WTC11 (cell line): ENCODE measurements around the gene KIAA1328.

ENCODE experiments used
- NFE2L1 ChIP-seq: sonication (generic); formaldehyde crosslinking; IDR thresholded peaks from 2 replicates; pipeline ENCODE4 v1.8.1; 2023; ENCODE audit warnings: missing genetic modification reagents
- TF ChIP-seq, protein P1 (sequence below): sonication (generic); formaldehyde crosslinking; IDR thresholded peaks from 2 replicates; pipeline ENCODE4 v1.8.0; 2022; ENCODE audit warnings: missing genetic modification reagents
- TF ChIP-seq, protein P2 (sequence below): fragments of 200-600 bp; IDR thresholded peaks from 2 replicates; pipeline ENCODE4 v1.8.0; 2022; ENCODE audit warnings: antibody characterized with exemption
- TF ChIP-seq, protein P3 (sequence below): fragments of 250-450 bp; sonication (Bioruptor Pico); IDR thresholded peaks from 2 replicates; pipeline ENCODE4 v1.9.0; 2021; ENCODE audit warnings: moderate library complexity, mild to moderate bottlenecking, inconsistent platforms, borderline replicate concordance

DNA sequence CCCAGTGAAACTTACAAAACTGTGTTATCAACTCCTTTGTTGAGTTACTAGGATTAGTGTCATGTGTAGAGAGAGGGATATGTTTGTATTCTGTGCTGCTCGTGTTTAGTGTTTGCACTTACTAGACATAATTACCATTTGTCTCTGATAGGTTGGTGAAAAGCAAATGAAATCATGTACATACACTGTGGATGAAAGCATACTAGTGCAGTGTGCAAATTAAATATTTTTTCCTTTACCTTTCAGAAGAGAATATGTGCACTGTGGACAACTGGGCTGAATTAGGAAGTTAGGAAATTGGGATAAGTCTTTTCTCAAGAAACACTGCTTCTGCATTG is 1.2 kb downstream of the KIAA1328 start:
- TF ChIP-seq, protein P1, sequence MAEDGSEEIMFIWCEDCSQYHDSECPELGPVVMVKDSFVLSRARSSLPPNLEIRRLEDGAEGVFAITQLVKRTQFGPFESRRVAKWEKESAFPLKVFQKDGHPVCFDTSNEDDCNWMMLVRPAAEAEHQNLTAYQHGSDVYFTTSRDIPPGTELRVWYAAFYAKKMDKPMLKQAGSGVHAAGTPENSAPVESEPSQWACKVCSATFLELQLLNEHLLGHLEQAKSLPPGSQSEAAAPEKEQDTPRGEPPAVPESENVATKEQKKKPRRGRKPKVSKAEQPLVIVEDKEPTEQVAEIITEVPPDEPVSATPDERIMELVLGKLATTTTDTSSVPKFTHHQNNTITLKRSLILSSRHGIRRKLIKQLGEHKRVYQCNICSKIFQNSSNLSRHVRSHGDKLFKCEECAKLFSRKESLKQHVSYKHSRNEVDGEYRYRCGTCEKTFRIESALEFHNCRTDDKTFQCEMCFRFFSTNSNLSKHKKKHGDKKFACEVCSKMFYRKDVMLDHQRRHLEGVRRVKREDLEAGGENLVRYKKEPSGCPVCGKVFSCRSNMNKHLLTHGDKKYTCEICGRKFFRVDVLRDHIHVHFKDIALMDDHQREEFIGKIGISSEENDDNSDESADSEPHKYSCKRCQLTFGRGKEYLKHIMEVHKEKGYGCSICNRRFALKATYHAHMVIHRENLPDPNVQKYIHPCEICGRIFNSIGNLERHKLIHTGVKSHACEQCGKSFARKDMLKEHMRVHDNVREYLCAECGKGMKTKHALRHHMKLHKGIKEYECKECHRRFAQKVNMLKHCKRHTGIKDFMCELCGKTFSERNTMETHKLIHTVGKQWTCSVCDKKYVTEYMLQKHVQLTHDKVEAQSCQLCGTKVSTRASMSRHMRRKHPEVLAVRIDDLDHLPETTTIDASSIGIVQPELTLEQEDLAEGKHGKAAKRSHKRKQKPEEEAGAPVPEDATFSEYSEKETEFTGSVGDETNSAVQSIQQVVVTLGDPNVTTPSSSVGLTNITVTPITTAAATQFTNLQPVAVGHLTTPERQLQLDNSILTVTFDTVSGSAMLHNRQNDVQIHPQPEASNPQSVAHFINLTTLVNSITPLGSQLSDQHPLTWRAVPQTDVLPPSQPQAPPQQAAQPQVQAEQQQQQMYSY (CRISPR knock-in tag), result no peak
- TF ChIP-seq, protein P2, sequence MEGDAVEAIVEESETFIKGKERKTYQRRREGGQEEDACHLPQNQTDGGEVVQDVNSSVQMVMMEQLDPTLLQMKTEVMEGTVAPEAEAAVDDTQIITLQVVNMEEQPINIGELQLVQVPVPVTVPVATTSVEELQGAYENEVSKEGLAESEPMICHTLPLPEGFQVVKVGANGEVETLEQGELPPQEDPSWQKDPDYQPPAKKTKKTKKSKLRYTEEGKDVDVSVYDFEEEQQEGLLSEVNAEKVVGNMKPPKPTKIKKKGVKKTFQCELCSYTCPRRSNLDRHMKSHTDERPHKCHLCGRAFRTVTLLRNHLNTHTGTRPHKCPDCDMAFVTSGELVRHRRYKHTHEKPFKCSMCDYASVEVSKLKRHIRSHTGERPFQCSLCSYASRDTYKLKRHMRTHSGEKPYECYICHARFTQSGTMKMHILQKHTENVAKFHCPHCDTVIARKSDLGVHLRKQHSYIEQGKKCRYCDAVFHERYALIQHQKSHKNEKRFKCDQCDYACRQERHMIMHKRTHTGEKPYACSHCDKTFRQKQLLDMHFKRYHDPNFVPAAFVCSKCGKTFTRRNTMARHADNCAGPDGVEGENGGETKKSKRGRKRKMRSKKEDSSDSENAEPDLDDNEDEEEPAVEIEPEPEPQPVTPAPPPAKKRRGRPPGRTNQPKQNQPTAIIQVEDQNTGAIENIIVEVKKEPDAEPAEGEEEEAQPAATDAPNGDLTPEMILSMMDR, result no peak
- TF ChIP-seq, protein P3, sequence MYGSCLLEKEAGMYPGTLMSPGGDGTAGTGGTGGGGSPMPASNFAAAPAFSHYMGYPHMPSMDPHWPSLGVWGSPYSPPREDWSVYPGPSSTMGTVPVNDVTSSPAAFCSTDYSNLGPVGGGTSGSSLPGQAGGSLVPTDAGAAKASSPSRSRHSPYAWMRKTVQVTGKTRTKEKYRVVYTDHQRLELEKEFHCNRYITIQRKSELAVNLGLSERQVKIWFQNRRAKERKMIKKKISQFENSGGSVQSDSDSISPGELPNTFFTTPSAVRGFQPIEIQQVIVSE (CRISPR knock-in tag), result no peak
- TF ChIP-seq NFE2L1 (CRISPR knock-in tag), result no peak
